HL-60 (cell line): ENCODE measurements around the gene TRAT1.

Experiments
- CTCF ChIP-seq: IDR thresholded peaks from one replicate; pipeline ENCODE4 v1.5.1; 2011; ENCODE audit warnings: low read length, control low read depth, inconsistent platforms; ENCODE audit not compliant: insufficient read depth
- GABPA ChIP-seq: IDR thresholded peaks from 2 replicates; pipeline ENCODE4 v1.6.1; 2012; ENCODE audit warnings: low read depth
- POLR2AphosphoS5 ChIP-seq: IDR thresholded peaks from 2 replicates; pipeline ENCODE4 v1.6.1; 2012; ENCODE audit warnings: low read depth
- REST ChIP-seq: IDR thresholded peaks from 2 replicates; pipeline ENCODE4 v1.6.1; 2012; ENCODE audit warnings: low read depth; ENCODE audit not compliant: insufficient replicate concordance
- SPI1 ChIP-seq: IDR thresholded peaks from 2 replicates; pipeline ENCODE4 v1.6.1; 2012; ENCODE audit warnings: low read depth, mild to moderate bottlenecking, borderline replicate concordance

GRCh38 chr3:108847187-108847586 lies 24.6 kb downstream of the TRAT1 start:
- TF ChIP-seq CTCF (no peak), POLR2AphosphoS5 (no peak), GABPA (no peak), REST (no peak), SPI1 (no peak)
